AG10803 (cell line): ENCODE data around the gene TTF2.
A peak's percentile ranks its signal among the peaks of the same experiment; 100 is the strongest.

Source experiments
- DNase-seq: peaks from one replicate; pipeline ENCODE4 v3.0.0; 2010; ENCODE audit warnings: low read depth
- H3K4me3 ChIP-seq: 2 replicates; pipeline ENCODE4 v1.5.1; 2011; ENCODE audit warnings: mild to moderate bottlenecking, low read length, control low read depth
- TF ChIP-seq, protein P1 (sequence below): conservative IDR thresholded peaks from 2 replicates; pipeline ENCODE4 v1.5.1; 2011; ENCODE audit warnings: mild to moderate bottlenecking, low read length, control low read depth, inconsistent platforms

TTF2 gene

DNA sequence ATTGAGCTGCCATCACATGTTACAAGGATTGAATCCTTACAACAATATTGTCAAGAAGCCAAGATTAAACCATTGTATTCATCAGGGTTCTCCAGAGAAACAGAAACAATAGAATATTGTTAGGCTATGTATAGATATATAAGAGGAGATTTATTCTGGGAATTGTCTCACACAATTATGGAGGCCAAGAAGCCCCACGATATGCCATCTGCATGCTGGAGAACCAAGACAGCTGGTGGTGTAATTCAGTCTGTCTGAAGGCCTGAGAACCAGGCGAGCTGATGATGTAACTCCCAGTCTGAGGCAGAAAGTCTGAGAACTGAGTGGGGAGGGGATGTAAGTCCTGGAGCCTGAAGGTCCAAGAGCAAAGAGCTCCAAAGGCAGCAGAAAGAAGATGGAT, 14.5 kb upstream of the TTF2 start:
- no peak overlapping the region for H3K4me3 ChIP-seq
- TF ChIP-seq, protein P1, sequence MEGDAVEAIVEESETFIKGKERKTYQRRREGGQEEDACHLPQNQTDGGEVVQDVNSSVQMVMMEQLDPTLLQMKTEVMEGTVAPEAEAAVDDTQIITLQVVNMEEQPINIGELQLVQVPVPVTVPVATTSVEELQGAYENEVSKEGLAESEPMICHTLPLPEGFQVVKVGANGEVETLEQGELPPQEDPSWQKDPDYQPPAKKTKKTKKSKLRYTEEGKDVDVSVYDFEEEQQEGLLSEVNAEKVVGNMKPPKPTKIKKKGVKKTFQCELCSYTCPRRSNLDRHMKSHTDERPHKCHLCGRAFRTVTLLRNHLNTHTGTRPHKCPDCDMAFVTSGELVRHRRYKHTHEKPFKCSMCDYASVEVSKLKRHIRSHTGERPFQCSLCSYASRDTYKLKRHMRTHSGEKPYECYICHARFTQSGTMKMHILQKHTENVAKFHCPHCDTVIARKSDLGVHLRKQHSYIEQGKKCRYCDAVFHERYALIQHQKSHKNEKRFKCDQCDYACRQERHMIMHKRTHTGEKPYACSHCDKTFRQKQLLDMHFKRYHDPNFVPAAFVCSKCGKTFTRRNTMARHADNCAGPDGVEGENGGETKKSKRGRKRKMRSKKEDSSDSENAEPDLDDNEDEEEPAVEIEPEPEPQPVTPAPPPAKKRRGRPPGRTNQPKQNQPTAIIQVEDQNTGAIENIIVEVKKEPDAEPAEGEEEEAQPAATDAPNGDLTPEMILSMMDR = no peak
- peak; percentile 29 for DNase-seq

DNA sequence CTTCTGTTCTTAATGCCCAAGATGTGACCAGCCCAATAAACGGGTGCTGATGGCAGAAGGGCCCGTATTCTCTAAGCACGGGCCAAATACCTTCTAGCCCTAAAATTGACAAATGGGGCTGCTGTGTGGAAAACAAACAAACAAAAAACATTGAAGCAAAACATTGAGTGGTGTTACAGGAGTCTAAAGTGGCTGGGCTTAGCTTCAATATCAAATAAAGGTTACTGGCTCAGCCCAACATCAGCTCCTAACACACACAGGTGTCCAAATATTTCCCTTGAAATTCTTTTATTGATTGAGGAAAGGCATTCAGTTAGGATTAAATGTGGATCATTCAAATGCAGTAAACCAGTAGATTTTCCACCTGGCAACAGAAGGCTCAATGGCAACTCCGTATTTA, 13.3 kb upstream of the TTF2 start:
- H3K4me3 ChIP-seq = no peak overlapping the region
- TF ChIP-seq, protein P1 = no peak
- no peak for DNase-seq

DNA sequence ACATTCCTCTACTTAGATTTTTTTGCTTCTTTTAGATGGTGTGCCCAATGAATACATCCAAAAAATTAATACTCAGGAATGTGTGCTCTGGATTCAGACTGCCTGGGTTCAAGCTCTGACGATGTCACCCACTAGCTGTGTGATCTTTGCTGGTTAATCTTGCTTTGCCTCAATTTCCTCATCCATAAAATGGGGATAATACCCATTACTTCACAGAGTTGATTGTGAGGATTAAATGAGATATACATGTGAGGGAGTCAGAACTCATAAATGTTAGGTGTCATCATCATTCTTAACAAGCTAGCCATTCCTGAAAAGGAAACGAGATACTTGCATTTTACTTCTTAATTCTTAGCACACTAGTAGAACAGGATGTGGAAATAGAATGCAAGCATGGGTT, 12.9 kb upstream of the TTF2 start:
- TF ChIP-seq, protein P1 = no peak
- no peak overlapping the region for H3K4me3 ChIP-seq
- no peak for DNase-seq

DNA sequence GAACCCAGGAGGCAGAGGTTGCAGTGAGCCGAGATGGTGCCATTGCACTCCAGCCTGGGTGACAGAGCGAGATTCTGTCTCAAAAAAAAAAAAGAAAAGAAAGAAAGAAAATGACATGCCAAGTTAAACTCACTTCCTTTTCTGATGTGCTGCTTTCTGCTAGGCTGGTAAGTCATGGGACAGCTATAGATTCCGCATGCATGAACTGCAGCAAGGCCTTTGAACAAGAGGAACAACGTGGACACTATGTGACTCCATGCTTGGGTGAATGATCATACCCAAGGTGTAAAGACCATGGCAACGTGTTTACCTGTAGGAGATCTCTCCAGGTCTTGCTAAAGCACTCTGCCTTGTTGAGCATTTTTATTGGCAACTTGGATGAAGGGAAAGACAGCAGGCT, 10.3 kb upstream of the TTF2 start:
- no peak overlapping the region for H3K4me3 ChIP-seq
- TF ChIP-seq, protein P1 = no peak
- no peak for DNase-seq

DNA sequence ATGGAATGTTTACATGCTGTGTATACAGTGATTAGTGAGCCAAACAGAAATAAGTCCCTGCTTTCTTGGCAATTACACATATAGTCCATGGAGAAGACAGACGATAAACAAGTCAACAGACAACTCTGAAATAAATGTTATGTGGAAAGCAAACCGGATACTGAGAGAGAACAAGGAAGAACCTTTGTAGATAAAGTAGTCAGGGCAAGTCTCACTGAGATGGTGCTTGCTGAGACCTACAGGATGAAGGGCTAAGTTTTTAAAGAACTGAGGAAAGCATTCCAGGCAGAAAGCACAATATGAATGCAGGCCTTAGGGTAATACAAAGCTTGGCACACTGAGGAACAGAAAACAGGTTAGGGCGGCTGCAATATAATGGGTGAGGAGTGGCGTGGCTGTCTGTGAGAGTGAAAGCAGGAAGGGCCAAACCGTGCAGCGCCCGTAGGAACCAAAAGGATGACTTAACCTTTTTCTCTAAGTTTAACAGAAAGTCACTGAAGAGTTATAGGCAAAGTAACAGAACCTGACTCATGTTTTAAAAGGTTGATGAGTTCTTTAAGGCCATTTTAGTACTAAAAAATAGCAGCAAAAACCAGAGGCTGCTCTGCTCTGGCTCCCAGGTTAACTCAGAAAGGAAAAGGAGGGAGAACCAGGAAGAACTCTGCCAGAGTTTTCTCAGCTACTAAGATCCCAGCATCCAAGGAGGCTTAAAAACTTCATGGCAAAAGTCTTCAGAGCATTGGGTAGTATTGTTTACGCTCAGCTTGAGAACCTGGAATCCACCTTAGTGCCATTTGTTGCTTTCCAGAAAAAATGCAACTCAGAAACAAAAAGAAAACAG, 8.7 kb upstream of the TTF2 start:
- DNase-seq = no peak
- TF ChIP-seq, protein P1 = no peak
- H3K4me3 ChIP-seq = peak overlapping the region; percentile 25

DNA sequence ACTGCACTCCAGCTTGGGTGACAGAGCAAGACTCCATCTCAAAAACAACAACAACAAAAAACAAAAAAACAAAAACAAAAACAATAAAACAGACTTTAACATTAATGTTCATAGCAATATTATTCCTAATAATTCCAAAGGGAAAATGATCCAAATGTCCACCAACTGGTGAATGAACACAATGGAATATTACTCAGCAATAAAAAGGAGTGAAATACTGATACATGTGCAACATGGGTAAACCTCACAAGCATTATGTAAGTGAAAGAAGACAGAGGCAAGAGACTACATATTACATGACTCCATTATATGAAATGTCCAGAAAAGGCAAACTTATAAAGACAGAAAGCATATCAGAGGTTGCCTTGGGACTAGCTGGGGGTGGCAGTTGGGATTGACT, 6.1 kb upstream of the TTF2 start:
- TF ChIP-seq, protein P1 = no peak
- DNase-seq = no peak
- no peak overlapping the region for H3K4me3 ChIP-seq

DNA sequence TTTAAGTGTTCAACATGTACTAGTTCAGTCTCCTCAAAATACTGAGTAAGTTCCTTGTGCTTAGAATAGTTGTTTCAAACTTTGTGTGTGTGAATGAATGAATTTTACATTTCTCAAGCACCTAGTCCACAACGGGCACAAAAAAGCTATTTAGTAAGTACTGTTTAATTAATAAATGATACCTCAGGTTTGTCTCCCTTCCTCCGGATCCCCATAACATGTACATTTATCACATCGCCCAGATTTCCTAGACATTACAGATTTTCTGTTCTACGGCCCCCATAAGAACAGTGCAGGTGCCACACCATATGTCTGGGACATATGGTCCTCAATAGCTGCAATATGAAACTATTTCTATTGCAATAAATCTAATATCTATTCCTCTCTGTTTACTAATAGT, 1.3 kb upstream of the TTF2 start:
- TF ChIP-seq, protein P1 = no peak
- H3K4me3 ChIP-seq = no peak overlapping the region; the same call in 1 of the 2 replicates
- DNase-seq = no peak
